ENCODE results near the gene INHBA. TPM values are rescaled to one million over a fixed set of nuclear protein-coding genes. Genes with fewer than 3 reads are reported as not detected.

The INHBA gene
- total RNA-seq, 4 donors from 2014 or later: 5.4 to 18.4 (median 10.8) TPM

DNA sequence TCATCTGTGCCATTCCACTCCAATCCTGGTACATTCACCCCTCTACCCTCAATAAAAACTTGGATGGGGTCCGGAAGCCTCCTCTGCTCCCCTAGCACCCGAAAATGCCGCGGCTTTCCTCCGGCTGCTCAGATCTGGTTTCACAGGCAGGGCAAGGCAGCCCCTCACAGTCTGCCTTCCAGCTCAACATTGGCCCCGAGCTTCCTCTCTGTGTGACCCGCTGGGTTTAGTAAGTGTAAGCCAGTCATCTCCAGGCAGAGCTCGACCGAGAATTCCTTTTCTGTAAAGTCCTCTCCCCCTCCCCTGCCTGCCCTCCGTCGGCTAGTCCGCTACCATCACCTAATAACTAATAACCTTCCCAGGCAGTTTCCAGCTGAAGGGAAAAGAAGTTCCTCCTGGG, 3.4 kb downstream of the INHBA start:
- peak overlapping the region; percentile 54 to 60 for H3K4me3 ChIP-seq

DNA sequence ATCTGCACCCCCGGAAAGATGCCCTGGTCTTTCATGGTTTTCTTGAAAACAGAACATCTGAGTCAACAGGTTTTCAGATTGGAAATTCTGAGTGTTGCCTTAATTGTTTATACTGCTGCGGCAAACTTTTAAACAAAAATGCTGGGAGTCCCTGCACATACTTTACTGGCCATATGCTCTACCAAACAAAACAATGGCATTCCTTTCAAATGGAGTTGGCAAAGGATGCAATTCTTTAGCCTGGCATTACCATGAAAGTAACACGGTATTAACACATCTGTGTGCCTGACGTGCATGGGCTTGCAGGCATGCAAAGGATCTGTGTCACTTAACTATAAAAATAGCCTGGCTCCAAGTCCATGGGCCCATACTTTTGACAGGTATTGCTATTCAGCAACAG, 4.2 kb downstream of the INHBA start:
- Histone ChIP-seq H3K9me3 (no peaks in the 10 kb centered on the region), H3K4me1 (no peaks in the 10 kb centered on the region), H3K36me3 (no peaks in the 10 kb centered on the region), H3K27ac (peak overlapping the region; percentile 83 to 97), H3K4me3 (peak overlapping the region; percentile 54 to 60), H3K27me3 (no peaks in the 10 kb centered on the region)
- intact Hi-C loops (cut with DNase I; ENCODE audit: low total_unique reads): no loop called here
- TF ChIP-seq, protein P1, sequence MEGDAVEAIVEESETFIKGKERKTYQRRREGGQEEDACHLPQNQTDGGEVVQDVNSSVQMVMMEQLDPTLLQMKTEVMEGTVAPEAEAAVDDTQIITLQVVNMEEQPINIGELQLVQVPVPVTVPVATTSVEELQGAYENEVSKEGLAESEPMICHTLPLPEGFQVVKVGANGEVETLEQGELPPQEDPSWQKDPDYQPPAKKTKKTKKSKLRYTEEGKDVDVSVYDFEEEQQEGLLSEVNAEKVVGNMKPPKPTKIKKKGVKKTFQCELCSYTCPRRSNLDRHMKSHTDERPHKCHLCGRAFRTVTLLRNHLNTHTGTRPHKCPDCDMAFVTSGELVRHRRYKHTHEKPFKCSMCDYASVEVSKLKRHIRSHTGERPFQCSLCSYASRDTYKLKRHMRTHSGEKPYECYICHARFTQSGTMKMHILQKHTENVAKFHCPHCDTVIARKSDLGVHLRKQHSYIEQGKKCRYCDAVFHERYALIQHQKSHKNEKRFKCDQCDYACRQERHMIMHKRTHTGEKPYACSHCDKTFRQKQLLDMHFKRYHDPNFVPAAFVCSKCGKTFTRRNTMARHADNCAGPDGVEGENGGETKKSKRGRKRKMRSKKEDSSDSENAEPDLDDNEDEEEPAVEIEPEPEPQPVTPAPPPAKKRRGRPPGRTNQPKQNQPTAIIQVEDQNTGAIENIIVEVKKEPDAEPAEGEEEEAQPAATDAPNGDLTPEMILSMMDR (IDR thresholded peaks at IDR 0.05): no peak
- TF ChIP-seq POLR2A (IDR thresholded peaks at IDR 0.05): no peak
- DNase-seq: no peak

More for the DNA sequence above, 3.4 kb downstream of the INHBA start:
- no peaks in the 10 kb centered on the region for H3K9me3 ChIP-seq
- no peaks in the 10 kb centered on the region for H3K4me1 ChIP-seq
- TF ChIP-seq, protein P1 (IDR thresholded peaks at IDR 0.05): no peak
- TF ChIP-seq POLR2A (IDR thresholded peaks at IDR 0.05): no peak
- peak in 1 of 2 donors; percentile 39 for DNase-seq
- H3K27ac ChIP-seq: peak overlapping the region; percentile 83 to 97
- H3K27me3 ChIP-seq: no peaks in the 10 kb centered on the region
- H3K36me3 ChIP-seq: no peaks in the 10 kb centered on the region
- intact Hi-C loops (cut with DNase I; ENCODE audit: low total_unique reads): no loop called here

DNA sequence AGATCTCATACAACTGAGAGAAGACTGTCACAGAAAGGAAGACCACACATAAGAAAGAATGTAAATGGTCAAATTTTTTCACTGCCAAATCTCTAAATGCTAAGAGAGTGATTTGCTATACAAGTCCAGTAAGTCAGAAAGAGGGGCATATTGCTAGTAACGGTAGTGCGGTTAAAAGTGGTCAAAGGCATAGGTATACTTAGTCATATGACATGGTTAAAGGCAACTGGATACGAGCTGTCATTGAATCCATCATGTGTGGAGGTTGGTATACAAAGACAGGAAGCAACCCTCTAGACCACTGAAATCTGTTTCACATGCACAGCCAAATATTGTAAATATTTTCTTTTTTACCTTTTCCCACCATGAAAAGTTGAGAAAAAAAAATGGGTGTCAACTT, 4.8 kb downstream of the INHBA start:
- intact Hi-C loops (cut with DNase I; ENCODE audit: low total_unique reads): no loop called here
- Histone ChIP-seq H3K4me1 (no peaks in the 10 kb centered on the region), H3K9me3 (no peaks in the 10 kb centered on the region), H3K27me3 (no peaks in the 10 kb centered on the region), H3K27ac (peak overlapping the region; percentile 83 to 97), H3K4me3 (peak overlapping the region in 1 of 2 donors; percentile 54), H3K36me3 (no peaks in the 10 kb centered on the region)
- TF ChIP-seq POLR2A (IDR thresholded peaks at IDR 0.05): no peak
- TF ChIP-seq, protein P1 (IDR thresholded peaks at IDR 0.05): no peak
- no peak for DNase-seq

DNA sequence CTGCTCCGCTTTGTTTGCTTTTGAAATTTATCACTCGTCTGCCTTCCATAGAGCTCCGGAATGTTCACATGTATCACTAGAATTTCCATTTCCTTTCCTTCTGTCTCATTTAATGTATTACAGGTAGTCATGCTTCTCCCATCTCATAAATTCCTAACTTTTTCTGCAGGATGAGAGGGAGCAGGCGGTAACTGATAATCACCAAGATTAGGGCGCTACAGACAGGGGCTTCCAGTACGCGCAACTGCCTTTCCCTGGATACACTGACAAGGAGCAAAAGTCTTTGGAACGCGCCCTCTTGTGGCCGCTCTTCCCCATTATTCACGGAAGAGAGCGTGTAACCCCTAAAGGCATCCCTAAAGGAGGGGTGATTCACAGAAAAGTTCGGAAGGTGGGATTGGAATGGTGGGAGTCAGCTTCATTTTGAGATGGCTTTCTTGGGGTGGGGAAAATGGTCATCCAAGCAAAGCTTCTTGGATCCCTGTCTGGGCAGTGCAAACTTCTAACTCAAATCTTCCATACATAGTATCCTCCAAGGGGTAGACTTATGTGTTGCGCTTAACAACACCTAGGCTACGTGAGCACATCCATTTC, 6.5 kb downstream of the INHBA start:
- TF ChIP-seq, protein P1 (IDR thresholded peaks at IDR 0.05): peak; percentile 53 to 83 (median 78)
- no peak for TF ChIP-seq POLR2A (IDR thresholded peaks at IDR 0.05)
- Histone ChIP-seq H3K27me3 (no peaks in the 10 kb centered on the region), H3K4me3 (peak overlapping the region; percentile 25 to 41), H3K27ac (peak overlapping the region; percentile 87 to 97), H3K9me3 (no peaks in the 10 kb centered on the region), H3K36me3 (no peaks in the 10 kb centered on the region), H3K4me1 (no peaks in the 10 kb centered on the region)
- peak; percentile 83 to 85 for DNase-seq
- intact Hi-C loops (cut with DNase I; ENCODE audit: low total_unique reads): no loop called here

DNA sequence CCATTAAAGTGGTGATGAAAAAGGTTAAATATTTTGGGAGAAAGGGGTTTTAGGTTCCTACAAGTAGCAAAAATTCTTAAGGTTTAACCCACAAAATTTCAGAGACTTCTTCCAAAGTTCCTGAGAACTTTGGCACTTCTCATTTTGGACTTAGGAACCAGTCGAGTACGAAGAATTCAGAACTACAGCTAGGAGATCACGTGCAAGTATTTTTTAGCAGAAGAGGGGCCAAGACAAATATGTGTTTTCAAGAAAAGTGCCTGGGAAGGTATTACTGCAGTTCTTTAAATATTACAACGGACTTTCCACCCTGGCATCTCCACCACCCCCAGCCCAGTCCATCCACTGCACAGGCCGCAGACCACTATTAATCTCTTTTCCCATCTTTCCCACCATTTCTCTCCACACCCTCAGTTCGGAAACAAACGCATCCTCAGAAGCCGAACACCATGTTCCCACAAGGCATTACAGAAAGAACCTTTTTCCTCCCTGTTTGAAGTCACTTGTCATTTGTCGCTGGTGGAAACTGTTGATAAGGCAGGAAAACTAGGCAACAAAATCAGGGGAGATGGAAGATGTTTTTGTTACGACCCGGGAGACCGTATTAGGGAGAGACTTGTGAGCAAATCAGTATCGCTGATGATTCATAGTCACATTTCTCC, 7.1 kb downstream of the INHBA start:
- H3K4me3 ChIP-seq: peak overlapping the region; percentile 25 to 41
- no peak for TF ChIP-seq POLR2A (IDR thresholded peaks at IDR 0.05)
- TF ChIP-seq, protein P1 (IDR thresholded peaks at IDR 0.05): no peak
- H3K4me1 ChIP-seq: no peaks in the 10 kb centered on the region
- H3K9me3 ChIP-seq: no peaks in the 10 kb centered on the region
- intact Hi-C loops (cut with DNase I; ENCODE audit: low total_unique reads): no loop called here
- no peaks in the 10 kb centered on the region for H3K36me3 ChIP-seq
- no peak for DNase-seq
- peak overlapping the region; percentile 87 to 97 for H3K27ac ChIP-seq
- H3K27me3 ChIP-seq: no peaks in the 10 kb centered on the region
